Transverse colon (tissue), 4 donors: ENCODE data around the gene HCLS1.

ENCODE experiments used
- EP300 ChIP-seq: sonication (generic); formaldehyde crosslinking; IDR thresholded peaks from one replicate; pipeline ENCODE4 v1.6.1; 2017; ENCODE audit warnings: antibody characterized with exemption, low read depth
- POLR2A ChIP-seq: fragments of 450-650 bp; IDR thresholded peaks from one replicate; pipeline ENCODE4 v1.6.1; 2016; ENCODE audit warnings: antibody characterized with exemption, mild to moderate bottlenecking, moderate library complexity
- POLR2AphosphoS5 ChIP-seq, 3 donors: sonication (generic); formaldehyde crosslinking; IDR thresholded peaks; one replicate each; pipeline ENCODE4 v1.6.1; 2016; ENCODE audit warnings: antibody characterized with exemption in 3 of 3
- TF ChIP-seq, protein P1 (sequence below), 5 experiments: fragments of 200-600 bp in 3 of 5; fragments of 450-650 bp in 2 of 5; sonication (generic) in 3 of 5; IDR thresholded peaks; 1 replicate in 2 of 5; 2 replicates in 3 of 5; pipeline ENCODE4 v1.5.1; 2016 to 2017; ENCODE audit warnings: antibody characterized with exemption in 5 of 5, inconsistent platforms in 3 of 5, mild to moderate bottlenecking in 2 of 5, moderate library complexity in 1 of 5

DNA sequence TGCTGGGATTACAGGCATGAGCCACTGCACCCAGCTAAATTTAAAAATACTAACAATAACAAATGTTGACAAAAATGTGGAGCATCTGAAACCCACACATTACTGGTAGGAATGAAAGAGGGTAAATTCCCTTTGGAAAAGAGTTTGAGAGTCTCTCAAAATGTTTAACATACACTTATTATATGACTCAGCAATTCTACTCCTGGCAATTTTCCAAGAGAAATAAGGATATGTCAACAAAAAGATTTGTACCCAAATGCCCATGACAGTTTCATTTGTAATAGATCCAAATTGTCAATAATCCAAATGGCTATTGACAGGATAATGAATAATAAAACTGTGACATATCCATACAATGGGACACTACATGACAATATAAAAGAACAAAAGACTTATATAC is 9.0 kb downstream of the HCLS1 start:
- TF ChIP-seq, protein P1, sequence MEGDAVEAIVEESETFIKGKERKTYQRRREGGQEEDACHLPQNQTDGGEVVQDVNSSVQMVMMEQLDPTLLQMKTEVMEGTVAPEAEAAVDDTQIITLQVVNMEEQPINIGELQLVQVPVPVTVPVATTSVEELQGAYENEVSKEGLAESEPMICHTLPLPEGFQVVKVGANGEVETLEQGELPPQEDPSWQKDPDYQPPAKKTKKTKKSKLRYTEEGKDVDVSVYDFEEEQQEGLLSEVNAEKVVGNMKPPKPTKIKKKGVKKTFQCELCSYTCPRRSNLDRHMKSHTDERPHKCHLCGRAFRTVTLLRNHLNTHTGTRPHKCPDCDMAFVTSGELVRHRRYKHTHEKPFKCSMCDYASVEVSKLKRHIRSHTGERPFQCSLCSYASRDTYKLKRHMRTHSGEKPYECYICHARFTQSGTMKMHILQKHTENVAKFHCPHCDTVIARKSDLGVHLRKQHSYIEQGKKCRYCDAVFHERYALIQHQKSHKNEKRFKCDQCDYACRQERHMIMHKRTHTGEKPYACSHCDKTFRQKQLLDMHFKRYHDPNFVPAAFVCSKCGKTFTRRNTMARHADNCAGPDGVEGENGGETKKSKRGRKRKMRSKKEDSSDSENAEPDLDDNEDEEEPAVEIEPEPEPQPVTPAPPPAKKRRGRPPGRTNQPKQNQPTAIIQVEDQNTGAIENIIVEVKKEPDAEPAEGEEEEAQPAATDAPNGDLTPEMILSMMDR (IDR thresholded peaks at IDR 0.05): no peak
- no peak for TF ChIP-seq EP300
- no peak for TF ChIP-seq POLR2A
- TF ChIP-seq POLR2AphosphoS5 (IDR thresholded peaks at IDR 0.05): no peak
